Activated CD4-positive, alpha-beta T cell treated with anti-CD3 and anti-CD28 coated beads for 4 hours (primary cell): Measurements from ENCODE around the gene IRF3.

Experiments used
- DNase-seq, 2 donors: peaks; one replicate each; pipeline ENCODE4 v3.0.0-alpha.2; 2020

IRF3 gene

DNA sequence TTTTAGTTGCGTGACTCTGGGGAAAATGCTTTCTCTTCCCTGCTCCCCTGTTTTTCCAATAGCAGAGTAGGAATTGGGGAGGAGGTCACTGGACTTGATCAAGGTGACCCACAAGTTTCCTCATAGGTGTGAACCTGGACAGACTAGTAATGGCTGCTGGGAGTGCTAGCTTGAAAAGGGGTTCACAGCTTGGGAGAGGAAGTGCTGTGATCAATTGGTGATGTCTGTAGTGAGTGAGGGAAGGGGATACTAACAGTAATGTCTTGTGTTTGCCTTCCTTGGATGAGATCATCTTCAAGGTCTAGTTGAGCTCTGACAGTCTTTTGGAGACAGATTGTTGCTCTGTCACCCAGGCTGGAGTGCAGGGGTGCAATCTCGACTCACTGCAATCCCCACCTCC, 1.8 kb upstream of the IRF3 start:
- DNase-seq = no peak

GRCh38 chr19:49666120-49666444, 425 bp upstream of the IRF3 start:
- DNase-seq = no peak

DNA sequence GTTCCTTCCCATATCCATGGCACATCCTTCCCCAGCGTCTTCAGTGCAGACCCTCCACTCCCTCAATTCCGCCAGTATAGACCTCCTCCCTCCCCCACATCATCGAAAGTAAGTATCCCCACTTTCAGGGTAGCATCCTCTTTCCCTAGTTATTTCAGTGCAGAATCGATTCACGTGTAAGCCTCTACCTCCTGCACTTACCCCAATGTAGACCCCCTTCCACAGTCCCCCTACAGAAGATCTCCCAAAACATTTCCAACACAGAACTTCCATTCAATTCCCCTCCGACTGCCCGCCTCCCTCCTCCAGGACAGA, 664 bp downstream of the IRF3 start:
- DNase-seq = no peak

DNA sequence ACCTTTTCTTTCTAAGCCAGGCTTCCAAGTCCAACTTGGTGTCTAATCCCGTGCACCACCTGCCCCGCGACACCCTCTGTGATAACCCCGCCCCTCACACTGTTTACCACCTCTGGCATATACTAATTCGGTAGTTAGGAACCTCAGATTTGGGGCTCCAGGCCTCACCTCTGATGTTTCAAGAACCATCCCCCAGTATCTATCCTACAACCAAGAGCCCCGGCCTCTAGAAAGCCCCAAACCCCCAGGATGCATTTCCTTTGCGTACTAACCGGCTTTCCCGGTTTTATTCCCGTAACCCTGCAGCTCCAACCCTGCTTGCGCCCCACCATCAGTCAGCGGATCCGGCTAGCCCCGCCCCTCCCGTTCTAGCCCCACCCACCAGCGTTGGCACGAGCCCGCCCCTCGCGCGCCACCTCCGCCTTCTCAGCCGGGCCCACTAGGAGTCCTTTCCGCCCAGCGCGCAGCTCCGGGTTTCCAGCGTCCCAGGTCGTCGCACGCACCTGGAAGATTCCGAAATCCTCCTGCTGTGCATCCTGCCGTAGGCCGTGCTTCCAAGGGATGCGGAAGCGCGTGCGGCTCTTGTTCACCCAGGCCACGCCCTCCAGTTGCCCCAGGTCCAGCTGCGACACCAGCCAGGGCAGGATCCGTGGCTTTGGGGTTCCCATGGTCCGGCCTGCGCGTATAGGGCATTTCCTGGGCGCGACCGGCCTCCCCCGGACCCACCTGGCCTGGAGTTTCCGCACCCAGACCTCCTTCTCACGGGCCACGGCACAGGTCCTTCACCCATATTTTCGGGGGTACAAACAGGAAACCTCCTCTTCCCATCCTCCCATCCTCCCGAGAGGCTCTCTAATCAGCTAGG, 1.3 kb downstream of the IRF3 start:
- peak; percentile 91 to 94 for DNase-seq

GRCh38 chr19:49663224-49663623, 2.4 kb downstream of the IRF3 start:
- no peak for DNase-seq

DNA sequence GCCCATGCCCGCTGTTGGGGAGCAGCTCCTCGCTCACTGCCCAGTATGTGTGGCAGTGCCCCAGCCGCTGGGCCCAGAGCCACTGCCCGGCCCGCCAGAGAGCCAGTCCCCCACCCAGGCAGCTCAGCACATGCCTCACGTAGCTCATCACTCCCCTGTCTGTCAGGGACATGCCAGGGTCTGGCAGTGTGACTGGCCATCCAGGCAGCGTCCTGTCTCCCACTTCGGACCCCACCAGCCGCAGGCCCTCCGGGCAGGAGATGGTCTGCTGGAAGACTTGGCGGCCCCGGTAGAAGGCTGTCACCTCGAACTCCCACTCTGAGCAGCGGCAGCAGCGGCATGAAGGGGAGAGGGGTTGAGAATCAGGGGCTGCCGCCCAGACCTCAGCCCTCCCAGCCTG, 3.6 kb downstream of the IRF3 start:
- DNase-seq = no peak

DNA sequence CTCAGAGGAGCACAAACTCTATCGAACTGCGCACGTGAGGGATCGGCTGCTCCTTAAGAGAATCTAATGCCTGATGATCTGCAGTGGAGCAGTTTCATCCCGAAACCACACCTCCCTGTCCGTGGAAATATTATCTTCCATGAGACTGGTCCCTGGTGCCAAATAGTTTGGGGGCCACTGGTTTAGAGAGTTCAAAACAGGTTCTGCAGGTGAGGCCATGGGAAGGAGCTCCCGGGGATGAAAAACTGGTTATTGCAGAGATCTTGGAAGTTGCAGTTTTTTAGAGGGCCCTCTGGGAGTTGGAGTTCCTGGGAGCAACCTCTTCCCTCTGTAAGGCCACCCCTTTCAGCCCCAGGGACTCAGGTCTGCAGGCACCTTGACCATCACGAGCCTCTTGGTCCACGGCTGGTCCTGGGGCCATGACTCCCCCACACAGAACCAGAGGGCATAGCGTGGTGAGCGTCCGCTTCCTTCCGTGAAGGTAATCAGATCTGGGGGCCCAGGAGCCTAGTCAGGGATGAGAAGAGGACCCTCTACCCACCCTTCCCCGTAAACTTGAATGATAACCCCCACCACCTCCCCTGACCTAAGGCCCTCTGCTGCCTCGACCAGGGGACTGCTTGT, 5.2 kb downstream of the IRF3 start:
- DNase-seq = no peak

GRCh38 chr19:49658566-49659442, 6.9 kb downstream of the IRF3 start:
- DNase-seq = no peak

DNA sequence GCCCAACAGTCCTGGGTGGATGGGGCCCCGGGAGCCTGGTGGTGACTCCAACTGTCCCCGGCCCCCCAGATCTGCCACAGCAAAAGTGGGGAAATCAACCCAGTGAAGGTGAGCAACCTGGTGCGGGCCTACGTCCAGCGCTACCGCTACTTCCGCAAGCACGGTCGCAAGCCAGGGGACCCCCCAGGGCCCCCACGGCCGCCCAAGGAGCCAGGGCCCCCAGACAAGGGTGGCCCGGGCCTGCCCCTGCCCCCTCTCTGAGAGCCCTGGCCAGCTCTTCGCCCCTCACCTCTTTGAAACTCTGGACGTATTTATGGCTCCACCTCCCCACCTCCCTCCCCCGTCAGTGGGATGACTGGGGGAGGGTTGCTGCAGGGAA, 7.5 kb downstream of the IRF3 start:
- no peak for DNase-seq

GRCh38 chr19:49657493-49658138, 8.0 kb downstream of the IRF3 start:
- DNase-seq = no peak

DNA sequence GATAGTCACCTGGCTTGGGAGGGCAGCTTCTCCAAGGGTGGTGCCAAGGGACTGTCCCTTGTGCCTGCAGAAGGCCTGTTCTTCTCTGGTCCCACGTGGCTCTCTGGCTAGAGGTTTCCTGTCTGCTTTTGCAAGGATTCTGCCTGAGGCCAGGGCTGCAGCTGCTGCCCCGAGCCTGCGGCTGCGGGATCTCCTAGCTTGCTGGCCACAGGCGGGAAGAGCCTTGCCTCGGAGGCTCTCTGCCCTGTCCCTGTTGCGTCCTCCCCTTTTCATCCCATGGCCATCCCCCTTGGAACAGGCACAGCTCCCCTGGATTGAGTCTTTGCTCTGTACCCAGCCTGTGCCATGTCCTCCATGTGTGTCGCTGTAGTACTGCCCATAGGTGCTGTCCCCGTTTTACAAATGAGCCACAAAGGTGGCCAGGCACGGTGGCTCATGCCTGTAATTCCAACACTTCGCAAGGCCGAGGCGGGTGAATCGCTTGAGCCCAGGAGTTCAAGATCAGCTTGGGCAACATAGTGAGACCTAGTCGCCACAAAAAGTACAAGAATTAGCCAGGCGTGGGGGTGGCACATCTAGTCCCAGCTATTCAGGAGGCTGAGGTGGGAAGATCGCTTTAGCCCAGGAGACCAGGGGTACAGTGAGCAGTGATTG, 9.1 kb downstream of the IRF3 start:
- no peak for DNase-seq

- DNase-seq = no peak
Measured at GRCh38 chr19:49655570-49656455, 9.8 kb downstream of the IRF3 start.

GRCh38 chr19:49654581-49654980, 11.1 kb downstream of the IRF3 start:
- no peak for DNase-seq

DNA sequence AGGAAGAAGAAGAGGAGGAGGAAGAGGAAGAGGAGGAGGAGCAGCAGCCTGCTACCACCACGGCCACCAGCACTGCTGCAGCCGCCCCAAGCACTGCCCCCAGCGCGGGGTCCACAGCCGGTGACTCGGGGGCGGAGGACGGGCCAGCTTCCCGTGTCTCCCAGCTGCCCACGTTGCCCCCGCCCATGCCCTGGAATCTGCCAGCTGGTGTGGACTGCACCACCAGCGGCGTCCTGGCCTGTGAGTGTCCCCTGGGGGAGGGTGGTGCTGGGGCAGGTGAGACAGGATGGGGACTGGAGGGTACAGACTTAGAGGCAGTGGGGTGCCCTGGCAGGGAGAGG, 12.2 kb downstream of the IRF3 start:
- no peak for DNase-seq

DNA sequence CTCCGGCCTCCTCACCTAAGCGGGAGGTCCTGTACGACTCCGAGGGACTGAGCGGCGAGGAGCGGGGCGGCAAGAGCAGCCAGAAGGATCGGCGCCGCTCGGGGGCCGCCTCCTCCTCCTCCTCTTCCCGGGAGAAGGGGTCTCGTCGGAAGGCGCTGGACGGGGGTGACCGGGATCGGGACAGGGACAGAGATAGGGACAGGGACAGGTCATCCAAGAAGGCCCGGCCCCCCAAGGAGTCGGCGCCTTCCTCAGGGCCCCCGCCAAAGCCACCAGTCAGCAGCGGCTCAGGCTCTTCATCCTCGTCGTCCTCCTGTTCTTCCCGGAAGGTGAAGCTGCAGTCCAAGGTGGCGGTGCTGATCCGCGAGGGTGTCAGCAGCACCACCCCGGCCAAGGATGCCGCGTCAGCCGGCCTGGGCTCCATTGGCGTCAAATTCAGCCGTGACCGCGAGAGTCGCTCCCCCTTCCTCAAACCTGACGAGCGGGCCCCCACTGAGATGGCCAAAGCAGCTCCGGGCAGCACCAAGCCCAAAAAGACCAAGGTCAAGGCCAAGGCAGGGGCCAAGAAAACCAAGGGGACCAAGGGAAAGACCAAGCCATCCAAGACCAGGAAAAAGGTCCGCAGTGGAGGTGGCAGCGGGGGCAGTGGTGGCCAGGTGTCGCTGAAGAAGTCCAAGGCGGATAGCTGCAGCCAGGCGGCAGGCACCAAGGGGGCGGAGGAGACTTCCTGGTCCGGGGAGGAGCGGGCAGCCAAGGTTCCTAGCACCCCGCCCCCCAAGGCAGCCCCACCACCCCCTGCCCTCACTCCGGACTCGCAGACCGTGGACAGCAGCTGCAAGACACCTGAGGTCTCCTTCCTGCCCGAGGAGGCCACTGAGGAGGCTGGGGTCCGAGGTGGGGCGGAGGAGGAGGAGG, 12.8 kb downstream of the IRF3 start:
- no peak for DNase-seq

- no peak for DNase-seq
Measured at GRCh38 chr19:49651820-49652550, 13.7 kb downstream of the IRF3 start.

- no peak for DNase-seq
Measured at GRCh38 chr19:49651029-49651819, 14.4 kb downstream of the IRF3 start.

GRCh38 chr19:49646586-49646985, 19.1 kb downstream of the IRF3 start:
- no peak for DNase-seq

DNA sequence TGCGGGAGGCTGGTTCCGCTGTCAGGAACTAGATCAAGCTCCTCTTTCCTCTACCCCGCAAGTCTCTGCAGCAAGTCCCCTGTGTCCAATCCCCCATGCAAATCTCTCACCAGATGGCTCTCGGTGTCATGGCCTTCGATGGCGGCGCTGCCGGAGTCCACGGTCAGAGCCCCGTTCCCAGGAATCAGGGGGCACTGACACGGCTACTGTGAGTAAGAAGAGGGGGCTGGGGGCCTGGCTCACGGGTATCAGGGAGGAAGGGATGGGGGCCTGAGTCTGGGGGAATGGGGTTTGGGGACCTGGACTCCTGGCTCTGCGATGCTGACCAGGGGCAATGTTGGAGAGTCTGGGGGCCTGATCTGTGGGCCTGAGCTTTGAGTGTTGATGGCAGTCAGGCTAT, 19.7 kb downstream of the IRF3 start:
- DNase-seq = no peak
